HUES64 (cell line): ENCODE results near the gene DUSP14.

Experiments
- H3K27ac ChIP-seq: 2 replicates; pipeline ENCODE4 v1.7.0; 2013; ENCODE audit warnings: low read depth, low read length, inconsistent platforms
- H3K27me3 ChIP-seq: 2 replicates; pipeline ENCODE4 v1.6.1; 2013; ENCODE audit warnings: mild to moderate bottlenecking, low read length; ENCODE audit not compliant: insufficient read depth
- H3K36me3 ChIP-seq: 2 replicates; pipeline ENCODE4 v1.6.1; 2013; ENCODE audit warnings: mild to moderate bottlenecking, low read length; ENCODE audit not compliant: insufficient read depth
- H3K4me1 ChIP-seq: 2 replicates; pipeline ENCODE4 v1.6.1; 2013; ENCODE audit warnings: mild to moderate bottlenecking, low read length, moderate library complexity; ENCODE audit not compliant: insufficient read depth
- H3K4me3 ChIP-seq: 2 replicates; pipeline ENCODE4 v1.5.1; 2013; ENCODE audit warnings: mild to moderate bottlenecking, low read length, moderate library complexity
- H3K9ac ChIP-seq: 2 replicates; pipeline ENCODE4 v1.6.1; 2013; ENCODE audit warnings: mild to moderate bottlenecking, low read depth, low read length
- H3K9me3 ChIP-seq: 2 replicates; pipeline ENCODE4 v1.6.1; 2013; ENCODE audit warnings: low read depth, low read length; ENCODE audit not compliant: insufficient read depth
- WGBS: fragments of 150-250, 120-280 bp; methylation state at CpG from one replicate; pipeline ENCODE4 v1.1.7; 2013; ENCODE audit warnings: missing lambda C conversion rate; 5-methylcytosine and 5-hydroxymethylcytosine counted together

Gene DUSP14

DNA sequence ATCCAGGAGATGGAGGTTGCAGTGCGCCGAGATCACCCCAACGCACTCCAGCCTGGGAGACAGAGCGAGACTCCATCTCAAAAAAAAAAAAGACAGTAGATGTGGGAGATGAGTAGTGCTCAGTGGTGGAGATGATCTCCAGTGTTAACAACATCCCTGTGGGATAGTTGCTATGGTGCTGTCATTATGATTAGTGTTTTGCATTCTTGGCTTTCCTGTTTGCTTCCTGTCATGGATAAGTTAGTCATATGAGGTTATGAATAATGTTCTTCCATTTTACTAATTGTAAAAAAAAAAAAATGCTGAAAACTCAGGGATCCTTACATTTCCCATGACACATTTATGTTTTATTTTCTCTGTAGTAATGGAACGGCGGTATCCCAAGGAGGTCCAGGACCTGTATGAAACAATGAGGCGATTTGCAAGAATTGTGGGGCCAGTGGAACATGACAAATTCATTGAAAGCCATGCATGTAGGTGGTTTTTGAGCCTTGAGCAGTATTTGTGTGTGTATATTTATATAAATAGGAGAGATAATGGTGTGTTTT lies 24.5 kb upstream of the DUSP14 start:
- H3K9me3 ChIP-seq = no peaks in the 10 kb centered on the region
- H3K9ac ChIP-seq = no peak overlapping the region
- no peak overlapping the region for H3K27ac ChIP-seq
- no peaks in the 10 kb centered on the region for H3K4me1 ChIP-seq
- no peak overlapping the region for H3K4me3 ChIP-seq
- H3K27me3 ChIP-seq = no peaks in the 10 kb centered on the region
- peaks cover 48% of the 10 kb centered on the region for H3K36me3 ChIP-seq
- 98% methylated on average over 7 of the region's 7 CpGs for WGBS

DNA sequence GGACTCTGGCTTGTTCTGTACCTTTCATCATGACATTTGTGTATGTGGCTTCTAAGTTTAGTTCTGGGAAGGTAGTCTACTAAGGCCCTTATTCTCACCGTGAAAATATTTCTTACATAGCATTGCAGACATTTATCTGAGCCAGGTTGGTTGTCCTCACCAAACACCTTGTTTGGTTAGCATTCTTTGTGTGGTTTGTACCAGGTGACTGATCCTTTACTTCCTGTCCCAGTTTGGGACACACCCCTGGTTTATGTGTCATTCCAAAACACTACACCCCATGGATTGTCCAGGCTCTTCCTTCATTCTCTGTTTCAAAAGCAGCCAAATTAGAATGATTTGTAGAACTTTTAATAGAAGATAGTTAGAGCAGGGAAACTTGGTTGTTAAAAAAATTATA lies 23.2 kb upstream of the DUSP14 start:
- no peak overlapping the region for H3K27ac ChIP-seq
- peaks cover 59% of the 10 kb centered on the region for H3K36me3 ChIP-seq
- H3K4me3 ChIP-seq = no peak overlapping the region
- H3K9me3 ChIP-seq = no peaks in the 10 kb centered on the region
- no peaks in the 10 kb centered on the region for H3K4me1 ChIP-seq
- H3K27me3 ChIP-seq = no peaks in the 10 kb centered on the region
- no peak overlapping the region for H3K9ac ChIP-seq
- no CpG with 5 or more reads among the region's 1 CpG for WGBS

DNA sequence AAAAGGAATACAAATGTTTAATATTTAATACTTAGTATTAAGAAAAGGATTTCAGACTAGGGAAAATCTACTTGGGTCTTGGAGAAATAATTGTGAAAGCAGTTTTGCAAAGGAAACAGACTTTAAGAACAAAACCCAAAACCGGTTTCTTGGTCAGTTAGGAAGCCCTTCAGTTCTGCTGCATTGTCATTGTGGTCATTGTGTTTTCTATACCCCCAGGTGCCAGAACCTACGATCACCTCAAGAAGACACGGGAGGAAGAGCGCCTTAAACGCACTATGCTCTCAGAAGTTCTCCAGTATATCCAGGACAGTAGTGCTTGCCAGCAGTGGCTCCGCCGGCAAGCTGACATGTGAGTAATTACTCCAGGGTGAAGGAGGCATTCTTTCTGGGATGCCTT lies 19.5 kb upstream of the DUSP14 start:
- Histone ChIP-seq H3K36me3 (peaks cover 71% of the 10 kb centered on the region), H3K9ac (no peak overlapping the region), H3K4me3 (no peak overlapping the region), H3K27ac (no peak overlapping the region), H3K27me3 (no peaks in the 10 kb centered on the region), H3K9me3 (no peaks in the 10 kb centered on the region), H3K4me1 (no peaks in the 10 kb centered on the region)
- 93% methylated on average over 7 of the region's 7 CpGs for WGBS

DNA sequence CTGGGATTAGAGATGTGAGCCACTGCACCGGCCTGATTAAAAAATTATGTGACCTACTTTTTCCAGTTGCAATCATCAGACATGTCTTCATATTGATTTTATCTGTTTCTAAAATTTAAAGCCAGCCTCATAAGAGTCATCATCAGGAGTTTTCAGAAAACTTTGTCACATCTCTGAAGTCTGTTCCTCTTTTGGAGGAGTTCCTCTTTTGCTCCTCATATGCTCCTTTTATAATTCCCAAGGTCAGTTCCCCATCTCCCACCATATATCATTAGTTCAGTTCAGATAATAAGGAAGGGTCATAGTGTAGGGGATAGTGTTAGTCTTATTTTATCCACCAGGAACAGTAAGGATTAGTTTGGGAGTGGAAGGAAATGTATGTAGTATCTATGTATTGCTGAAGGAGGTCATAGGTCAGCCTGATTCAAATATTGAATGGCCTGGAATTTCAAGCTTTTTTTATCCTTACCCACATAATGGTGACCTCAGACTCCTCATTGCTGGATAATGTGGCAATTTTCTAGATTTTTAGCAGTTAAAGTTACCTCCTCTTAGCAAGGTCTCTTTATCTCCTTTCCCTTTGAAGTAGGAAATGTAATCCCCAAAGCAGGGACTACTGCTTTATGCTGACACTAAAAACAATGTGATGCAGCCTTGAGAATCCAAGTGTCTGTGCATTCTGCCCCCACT lies 13.8 kb upstream of the DUSP14 start:
- peaks cover 70% of the 10 kb centered on the region for H3K36me3 ChIP-seq
- H3K27ac ChIP-seq = no peak overlapping the region
- WGBS = 100% methylated on average over 1 of the region's 1 CpG
- no peaks in the 10 kb centered on the region for H3K9me3 ChIP-seq
- H3K27me3 ChIP-seq = no peaks in the 10 kb centered on the region
- no peaks in the 10 kb centered on the region for H3K4me1 ChIP-seq
- no peak overlapping the region for H3K9ac ChIP-seq
- H3K4me3 ChIP-seq = no peak overlapping the region

DNA sequence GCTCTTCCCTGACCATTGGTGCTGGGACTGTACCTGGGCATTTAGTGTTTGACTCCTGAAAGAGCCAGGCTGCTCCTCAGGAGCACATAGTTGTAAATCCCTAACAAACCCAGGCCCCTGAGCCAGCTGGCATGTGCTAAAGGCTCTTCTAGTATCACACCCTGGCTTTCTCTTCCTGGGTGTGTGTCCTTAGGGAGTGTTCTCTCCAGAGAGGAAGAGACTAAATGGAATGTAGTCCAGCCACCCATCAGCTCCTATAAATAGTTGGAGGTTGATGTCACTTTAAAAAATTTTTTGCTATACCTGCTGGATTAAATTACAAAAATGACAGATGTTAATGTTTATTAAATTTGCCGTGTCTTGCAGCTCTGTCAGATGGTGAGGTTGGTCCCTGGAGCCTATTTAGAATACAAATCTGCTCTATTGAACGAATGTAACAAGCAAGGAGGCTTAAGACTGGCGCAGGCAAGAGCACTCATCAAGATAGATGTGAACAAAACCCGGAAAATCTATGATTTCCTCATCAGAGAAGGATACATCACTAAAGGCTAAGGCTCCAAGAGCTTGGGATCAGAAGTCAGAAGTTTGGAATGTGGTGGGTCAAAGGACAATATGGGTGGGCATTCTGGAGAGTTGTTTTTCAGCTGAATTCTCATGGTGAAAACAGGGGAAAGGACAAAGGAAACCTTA lies 13.1 kb upstream of the DUSP14 start:
- Histone ChIP-seq H3K27ac (no peak overlapping the region), H3K36me3 (peaks cover 66% of the 10 kb centered on the region), H3K4me3 (no peak overlapping the region)

DNA sequence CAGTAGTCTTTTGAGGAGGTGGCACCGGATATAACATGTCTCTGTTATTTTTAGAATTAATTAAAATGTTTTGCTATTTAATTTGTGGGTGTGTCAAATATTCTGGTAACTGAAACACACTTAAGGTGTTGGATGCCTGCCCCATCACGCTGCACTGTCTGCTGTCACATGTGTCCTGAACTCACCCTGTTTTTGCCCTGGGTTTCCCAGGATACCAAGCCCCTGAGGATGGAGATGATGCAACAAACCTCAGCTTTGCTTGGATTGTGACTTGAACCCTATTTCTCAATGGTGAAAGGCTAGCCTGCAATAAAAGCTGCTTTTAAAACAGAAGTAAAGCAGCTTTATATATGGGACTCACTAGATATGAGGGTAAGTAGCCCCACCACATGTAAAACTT lies 11.5 kb upstream of the DUSP14 start:
- H3K27me3 ChIP-seq = no peaks in the 10 kb centered on the region
- H3K4me3 ChIP-seq = no peak overlapping the region
- no peak overlapping the region for H3K27ac ChIP-seq
- no peak overlapping the region for H3K9ac ChIP-seq
- H3K9me3 ChIP-seq = no peaks in the 10 kb centered on the region
- 87% methylated on average over 2 of the region's 2 CpGs for WGBS
- H3K4me1 ChIP-seq = peaks cover 9% of the 10 kb centered on the region
- H3K36me3 ChIP-seq = peaks cover 58% of the 10 kb centered on the region

More for the DNA sequence above, 13.1 kb upstream of the DUSP14 start:
- no peaks in the 10 kb centered on the region for H3K27me3 ChIP-seq
- H3K9ac ChIP-seq = no peak overlapping the region
- 0 out of 2 replicates have a peak, but pooled peaks cover 4% of the 10 kb centered on the region for H3K4me1 ChIP-seq
- WGBS = 94% methylated on average over 4 of the region's 4 CpGs
- no peaks in the 10 kb centered on the region for H3K9me3 ChIP-seq

DNA sequence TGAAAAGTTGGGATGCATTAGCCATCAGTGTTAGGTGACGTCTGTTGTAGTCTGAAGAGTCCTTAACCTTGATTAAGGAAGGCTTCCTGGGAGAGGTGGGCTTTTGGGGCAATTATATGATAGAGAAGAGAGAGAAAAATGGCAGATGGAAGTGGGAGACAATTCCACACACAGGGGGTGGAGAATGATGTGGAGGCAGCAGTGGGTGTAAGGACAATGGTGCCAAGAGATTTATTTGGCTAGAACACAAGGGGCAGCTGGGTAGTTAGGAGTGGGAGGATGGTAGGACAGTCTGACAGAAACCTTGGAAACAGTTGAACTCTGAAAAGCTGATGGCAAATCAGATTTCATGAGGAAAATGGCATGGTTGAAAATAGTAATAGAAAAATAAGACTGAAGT lies 10.7 kb upstream of the DUSP14 start:
- H3K9me3 ChIP-seq = no peaks in the 10 kb centered on the region
- H3K27me3 ChIP-seq = no peaks in the 10 kb centered on the region
- 93% methylated on average over 1 of the region's 1 CpG for WGBS
- H3K9ac ChIP-seq = no peak overlapping the region
- H3K36me3 ChIP-seq = peaks cover 50% of the 10 kb centered on the region
- H3K4me3 ChIP-seq = no peak overlapping the region
- H3K27ac ChIP-seq = no peak overlapping the region
- peaks cover 17% of the 10 kb centered on the region for H3K4me1 ChIP-seq

DNA sequence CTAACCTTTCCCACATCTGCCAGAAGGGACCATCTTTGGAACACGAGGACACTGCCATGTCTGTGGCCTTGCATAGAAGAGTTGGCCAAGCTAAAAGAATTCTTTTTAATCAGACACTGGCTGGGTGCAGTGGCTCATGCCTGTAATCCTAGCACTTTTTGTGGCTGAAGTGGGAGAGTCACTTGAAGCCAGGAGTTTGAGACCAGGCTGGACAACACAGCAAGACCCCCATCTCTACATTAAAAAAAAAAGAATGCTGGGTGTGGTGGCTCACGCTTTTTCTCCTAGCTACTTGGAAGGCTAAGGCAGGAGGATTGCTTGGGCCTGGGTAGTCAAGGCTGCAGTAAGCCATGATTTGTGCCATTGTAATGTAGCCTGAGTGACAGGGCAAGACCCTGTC lies 9.3 kb upstream of the DUSP14 start:
- Histone ChIP-seq H3K4me1 (peaks cover 17% of the 10 kb centered on the region), H3K27ac (no peak overlapping the region), H3K36me3 (peaks cover 41% of the 10 kb centered on the region), H3K9ac (no peak overlapping the region), H3K9me3 (no peaks in the 10 kb centered on the region), H3K4me3 (no peak overlapping the region), H3K27me3 (no peaks in the 10 kb centered on the region)
- WGBS = 97% methylated on average over 2 of the region's 2 CpGs

DNA sequence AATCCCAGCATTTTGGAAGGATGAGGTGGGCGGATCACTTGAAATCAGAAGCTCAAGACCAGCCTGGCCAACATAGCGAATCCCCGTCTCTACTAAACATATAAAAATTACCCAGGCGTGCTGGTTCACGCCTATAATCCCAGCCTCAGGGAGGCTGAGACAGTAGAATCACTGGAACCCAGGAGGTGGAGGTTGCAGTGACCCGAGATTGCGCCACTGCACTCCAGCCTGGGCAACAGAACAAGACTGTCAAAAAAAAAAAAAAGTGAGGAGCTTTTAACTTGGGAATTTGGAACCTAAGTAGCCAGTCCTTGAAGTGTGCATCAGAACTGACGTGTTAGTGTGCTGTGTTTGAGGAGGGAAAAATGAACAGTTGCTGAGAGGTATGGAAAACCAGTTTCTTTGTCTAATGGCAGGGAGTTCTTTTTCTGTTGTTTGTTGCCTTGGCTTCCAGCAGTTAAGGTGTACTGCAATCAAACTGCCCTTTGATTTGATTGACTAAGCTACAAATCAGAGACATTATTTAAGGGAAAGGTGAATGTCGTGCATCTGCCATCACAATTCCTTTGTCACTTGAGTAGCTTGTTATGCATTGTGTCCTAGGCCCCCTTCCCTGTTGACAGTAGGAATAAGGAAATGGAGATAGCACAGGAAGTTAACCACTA lies 8.6 kb upstream of the DUSP14 start:
- no peak overlapping the region for H3K4me3 ChIP-seq
- H3K36me3 ChIP-seq = peaks cover 34% of the 10 kb centered on the region
- no peak overlapping the region for H3K27ac ChIP-seq
- peaks cover 17% of the 10 kb centered on the region for H3K4me1 ChIP-seq
- no peaks in the 10 kb centered on the region for H3K9me3 ChIP-seq
- no peak overlapping the region for H3K9ac ChIP-seq
- 92% methylated on average over 9 of the region's 9 CpGs for WGBS
- no peaks in the 10 kb centered on the region for H3K27me3 ChIP-seq

DNA sequence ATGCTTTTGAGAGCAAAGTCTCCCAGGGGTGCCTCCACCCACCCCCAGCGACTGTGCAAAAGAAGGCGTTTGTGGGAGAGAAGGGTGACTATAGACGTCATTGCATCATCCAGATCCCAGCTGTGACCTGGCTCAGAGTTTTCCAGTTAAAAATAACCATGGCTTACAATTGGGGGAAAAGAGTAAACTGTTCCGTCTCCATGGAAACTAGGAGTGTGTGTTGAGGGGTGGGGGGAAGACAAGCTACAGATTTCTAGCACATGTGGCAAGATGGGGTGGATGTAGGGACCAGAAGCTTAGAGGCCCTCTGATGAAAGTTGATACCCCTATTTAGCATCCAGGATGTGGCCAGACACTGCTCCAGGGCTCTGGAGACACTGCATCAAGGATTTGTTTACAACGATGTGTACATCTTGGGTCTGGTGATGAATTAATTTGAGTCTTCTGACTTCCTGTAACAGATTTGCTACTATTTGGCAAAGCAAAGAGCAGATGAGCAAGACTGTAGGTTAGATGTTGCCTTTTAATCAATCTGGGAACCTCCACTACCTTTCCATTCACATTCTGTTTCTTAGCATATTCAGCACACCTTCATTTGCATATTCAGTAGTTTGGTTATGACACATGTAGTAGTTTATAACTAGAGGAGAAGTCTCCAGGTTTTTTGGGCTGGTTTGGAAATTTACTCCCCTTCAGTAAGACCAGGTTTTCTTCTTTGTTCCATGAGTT lies 6.2 kb upstream of the DUSP14 start:
- WGBS = 88% methylated on average over 5 of the region's 5 CpGs
- H3K36me3 ChIP-seq = peaks cover 12% of the 10 kb centered on the region
- no peaks in the 10 kb centered on the region; the same call in 1 of the 2 replicates for H3K27me3 ChIP-seq
- peaks cover 26% of the 10 kb centered on the region for H3K4me1 ChIP-seq
- H3K9ac ChIP-seq = no peak overlapping the region
- no peaks in the 10 kb centered on the region for H3K9me3 ChIP-seq
- no peak overlapping the region for H3K4me3 ChIP-seq
- H3K27ac ChIP-seq = no peak overlapping the region
